ENCODE measurements around the gene DOCK2.
A peak's percentile ranks its signal among the peaks of the same experiment; 100 is the strongest.
"Not testable (repeated sequence)": the region's sequence is repeated elsewhere in the genome, so short reads cannot be mapped to it uniquely, and the experiment has no call there.

The DOCK2 gene

DNA sequence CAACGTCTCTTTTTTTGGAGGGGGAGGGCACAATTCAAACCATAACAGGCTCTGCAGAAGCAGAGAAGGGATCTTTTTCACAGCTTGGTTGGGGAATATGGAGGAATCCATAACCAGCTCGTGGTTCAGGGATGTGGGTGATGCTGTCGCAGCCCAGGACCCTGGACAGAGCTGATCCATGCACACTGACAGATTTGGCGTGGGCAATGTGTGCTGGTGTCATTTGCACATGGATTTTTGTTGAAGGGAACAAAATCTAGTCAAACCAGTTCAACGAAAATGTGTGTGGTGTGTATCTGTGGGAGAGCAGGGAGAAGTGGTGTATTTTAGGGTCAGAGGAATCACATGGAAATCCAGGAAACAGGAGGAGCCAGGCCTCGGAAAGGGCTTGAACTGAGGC, 4.2 kb downstream of the DOCK2 start:
- no peak for DNase-seq

DNA sequence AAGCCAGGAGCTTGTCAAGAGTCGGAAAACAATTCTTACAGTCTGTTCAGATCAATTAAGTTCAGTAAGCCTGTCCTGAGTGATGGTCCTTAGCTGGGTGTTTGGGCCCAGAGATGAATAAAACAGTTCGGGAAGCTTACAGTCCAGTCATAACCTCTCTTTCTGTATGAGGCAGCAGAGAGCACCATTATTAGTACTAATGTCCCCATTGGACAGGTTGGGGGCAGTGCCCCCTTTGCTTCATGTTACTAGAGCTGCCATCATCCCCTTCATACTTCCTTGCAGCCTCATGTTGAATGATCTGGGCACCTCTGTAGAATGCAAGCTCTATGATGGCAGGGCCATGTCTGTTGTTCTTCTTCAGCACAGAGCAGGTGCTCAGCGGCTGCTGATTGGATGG, 9.8 kb downstream of the DOCK2 start:
- no peak for DNase-seq

DNA sequence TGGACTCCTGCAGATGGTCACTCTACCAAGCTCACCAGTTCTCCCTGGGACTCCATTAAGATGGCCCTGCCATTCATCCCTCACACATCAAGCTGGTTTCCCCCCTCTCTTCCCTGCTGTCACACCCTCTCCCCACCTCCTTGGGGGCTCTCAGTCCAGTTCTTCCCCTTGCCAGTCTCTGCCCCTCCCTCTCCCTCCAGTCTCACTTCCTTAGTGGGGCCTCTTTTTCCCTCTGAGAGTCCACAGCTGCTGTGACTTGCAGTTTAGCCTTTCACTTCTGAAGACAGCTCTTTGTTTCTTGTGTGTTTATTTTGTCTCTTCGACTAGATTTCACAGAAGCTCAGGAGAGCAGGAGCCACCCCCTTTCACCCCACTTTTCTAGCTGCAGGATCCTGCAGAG, 10.5 kb downstream of the DOCK2 start:
- no peak for DNase-seq

DNA sequence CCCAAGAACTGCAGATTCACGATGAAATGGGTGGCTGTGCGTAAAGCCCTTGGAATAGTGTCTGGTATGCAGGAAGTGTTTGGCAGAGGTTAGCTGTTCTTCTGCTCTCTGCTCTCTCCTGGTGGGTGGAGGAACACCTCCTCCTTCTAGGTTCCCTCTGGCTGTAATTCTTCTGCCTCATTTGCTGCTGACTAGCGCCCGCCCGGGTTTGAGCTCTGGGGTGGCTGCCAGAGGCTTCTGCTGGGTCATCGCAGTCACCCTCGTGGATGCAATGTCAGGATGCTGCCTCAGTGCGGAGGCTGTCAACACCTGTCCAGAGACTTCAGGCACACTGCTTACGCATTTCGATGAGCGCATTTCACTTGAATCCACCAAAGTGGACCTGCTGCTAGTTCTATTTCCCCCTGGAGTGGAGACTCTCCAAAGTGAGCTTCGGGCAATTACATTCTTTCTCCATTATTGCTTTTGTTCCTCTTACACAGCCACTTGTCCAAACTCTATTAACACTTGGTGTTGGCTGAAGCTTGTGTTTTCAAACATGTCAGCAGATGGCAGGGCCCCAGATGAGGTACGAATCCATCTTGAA, 11.7 kb downstream of the DOCK2 start:
- no peak for DNase-seq

DNA sequence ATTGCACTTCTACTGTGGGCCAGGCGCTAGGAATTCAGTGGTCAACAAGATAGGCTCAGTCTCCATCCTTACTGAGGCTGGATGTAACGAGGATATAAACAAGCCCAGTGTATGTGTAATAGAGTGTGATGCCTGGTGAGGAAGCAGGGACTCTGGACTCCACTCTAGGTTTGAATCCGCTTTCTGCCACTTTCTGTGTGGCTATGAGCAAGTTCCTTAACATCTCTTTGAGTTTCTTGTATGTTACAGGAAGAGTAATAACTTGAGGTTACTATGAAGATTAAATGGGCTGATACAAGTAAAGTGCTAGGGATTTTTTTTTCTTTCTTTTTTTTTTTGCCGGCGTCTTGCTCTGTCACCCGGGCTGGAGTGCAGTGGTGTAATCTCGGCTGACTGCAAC, 12.4 kb downstream of the DOCK2 start:
- DNase-seq, result no peak

DNA sequence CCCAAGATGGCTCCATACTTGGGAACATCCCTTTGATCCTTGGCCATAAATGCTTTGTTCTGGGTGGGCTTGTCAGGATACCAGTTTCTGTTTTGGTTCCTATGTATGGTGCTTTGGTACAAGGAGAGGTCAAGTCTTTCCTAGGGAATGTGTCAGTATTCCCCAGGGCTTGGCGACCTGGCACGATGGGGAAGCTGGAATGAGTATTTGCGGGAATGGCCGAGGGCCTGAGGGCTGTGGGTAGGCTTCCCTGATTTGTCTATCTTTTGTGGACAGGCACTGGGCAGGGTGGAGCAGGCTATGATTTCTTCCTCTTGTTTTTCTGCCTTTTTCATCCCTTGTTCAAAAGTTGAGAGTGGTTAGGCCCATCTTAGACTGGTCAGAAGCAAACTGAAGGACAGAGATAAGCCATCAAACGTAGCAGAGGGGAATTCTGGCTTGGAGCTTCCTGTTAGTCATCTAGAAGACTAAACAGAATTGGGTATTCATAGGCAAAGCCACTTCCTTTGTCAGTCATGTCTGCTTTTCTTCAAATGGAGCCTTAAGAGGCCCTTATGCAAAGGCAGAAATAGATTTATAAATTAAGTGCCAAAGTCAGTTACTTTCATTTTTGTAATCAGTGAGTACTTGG, 13.7 kb downstream of the DOCK2 start:
- DNase-seq, result no peak

DNA sequence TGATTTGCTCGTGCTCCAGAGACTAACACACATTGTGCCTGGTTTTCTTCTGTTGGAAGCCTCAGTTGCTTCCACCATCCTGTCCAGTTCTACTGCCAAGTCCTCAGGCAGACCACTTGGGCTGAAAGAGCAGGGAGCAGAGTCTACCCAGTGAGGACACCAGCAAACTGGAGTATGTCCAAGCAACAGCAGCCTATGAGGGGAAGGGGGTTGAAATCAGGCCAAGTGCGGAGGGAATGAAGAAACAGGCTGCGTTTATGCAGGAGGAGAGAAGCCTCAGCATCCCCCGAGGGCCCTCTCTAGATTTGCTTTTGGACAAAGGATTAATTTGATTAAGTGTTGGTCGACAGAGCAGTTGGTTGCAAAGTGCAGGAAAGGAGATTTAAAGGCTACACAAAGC, 14.5 kb downstream of the DOCK2 start:
- no peak for DNase-seq

DNA sequence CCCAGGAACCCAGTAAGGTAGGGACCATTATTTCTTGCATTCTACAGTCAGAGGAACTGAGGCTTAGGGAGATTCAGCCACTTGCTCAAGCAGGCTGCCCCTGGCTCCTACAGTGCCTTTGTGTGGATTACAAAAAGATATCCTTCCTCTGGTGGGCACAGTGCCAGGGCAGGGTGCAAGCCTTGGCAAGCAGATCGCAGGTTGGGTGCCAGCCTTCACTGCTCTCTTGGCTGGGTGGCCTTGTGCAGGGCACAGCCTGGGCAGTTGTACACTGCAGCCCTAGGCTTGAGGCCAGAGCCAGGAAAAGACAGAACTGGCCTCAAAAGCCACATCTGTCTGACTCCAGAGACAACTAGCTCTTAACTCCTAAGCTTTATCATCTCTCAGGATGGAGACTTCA, 15.0 kb downstream of the DOCK2 start:
- no peak for DNase-seq

DNA sequence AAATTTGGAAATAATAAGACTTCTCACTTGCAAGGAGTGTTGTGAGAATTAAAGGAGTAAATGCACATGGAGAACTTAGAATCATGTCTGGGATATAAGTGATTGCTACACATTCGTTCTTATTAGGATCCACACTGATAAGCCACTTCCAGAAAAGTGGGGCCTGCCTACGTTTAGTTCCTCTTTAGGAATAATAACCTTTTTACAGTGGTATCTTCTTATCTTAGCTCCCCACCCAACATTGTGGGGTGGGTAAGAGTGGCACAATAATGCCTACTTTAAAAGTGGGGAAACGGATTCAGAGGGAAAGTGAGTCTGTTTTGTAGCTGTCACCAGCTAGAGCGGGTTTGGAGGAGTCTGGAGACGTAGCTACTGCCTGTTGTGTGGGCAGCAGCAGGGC, 16.0 kb downstream of the DOCK2 start:
- no peak for DNase-seq

DNA sequence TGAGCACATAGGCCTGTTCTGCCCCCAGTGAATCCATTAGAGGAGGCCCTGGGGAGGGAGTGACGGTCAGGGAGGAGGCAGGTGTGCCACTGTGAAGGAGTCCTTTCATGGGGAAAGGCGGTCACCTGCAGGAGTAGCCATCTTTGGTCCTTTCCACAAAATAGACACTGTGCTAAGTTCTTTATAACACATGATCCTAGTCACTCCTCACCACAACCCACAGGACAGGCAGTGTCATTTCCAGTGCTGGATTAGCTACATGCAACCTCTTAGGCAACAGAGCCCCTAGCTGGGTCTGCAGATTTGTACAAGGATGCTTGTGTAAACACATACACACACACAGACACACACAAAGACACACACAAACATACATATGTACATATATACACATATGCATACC, 18.3 kb downstream of the DOCK2 start:
- DNase-seq, result no peak

DNA sequence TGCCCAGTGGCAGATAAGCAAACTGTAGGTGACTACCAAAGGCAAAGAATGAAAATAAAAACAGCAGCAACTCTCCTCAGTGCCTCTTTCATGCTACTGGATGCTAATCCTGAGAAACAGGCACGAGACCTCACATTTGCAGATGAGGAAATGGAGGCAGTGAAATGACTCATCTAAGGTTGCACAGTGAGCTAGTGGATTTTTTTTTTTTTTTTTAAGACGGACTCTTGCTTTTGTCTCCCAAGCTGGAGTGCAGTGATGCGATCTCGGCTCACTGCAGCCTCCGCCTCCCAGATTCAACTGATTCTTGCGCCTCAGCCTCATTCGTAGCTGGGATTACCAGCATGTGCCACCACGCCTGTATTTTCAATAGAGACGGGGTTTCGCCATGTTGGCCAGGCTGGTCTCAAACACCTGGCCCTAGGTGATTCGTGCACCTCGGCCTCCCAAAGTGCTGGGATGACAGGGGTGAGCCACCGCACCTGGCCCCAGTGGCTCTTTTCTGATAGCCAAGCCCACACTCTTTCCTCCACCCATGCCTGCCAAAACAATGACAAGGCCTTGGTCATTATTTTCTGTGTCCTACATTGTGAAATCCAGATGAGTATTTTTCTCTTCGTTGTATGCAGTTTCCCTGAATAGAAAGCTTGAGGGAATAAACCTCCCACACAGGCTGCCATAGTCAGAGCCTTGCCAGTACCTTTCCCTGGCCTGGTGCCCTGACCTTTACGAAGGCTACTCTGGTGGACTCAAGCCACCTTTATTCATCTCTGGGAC, 19.2 kb downstream of the DOCK2 start:
- peak in 1 of 2 donors; percentile 16 for DNase-seq

DNA sequence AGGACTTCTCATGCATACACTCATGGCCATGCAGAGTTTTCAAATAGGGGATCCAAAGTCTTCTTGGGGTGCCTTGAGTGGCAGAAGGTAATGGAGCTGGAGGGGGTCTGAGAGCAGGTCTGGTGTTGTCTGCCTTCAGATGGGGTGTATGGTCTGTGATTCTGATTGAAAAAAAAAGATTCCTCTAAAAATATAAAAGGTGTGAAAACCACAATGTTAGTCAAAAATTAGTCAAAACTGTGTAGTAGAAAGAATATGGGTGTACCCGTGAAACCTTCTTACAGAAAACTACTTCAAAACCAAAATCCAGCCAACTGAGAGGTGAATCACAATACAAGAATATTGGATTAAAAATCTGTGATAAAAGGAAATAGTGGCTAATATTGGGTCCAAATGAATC, 20.1 kb downstream of the DOCK2 start:
- no peak for DNase-seq

DNA sequence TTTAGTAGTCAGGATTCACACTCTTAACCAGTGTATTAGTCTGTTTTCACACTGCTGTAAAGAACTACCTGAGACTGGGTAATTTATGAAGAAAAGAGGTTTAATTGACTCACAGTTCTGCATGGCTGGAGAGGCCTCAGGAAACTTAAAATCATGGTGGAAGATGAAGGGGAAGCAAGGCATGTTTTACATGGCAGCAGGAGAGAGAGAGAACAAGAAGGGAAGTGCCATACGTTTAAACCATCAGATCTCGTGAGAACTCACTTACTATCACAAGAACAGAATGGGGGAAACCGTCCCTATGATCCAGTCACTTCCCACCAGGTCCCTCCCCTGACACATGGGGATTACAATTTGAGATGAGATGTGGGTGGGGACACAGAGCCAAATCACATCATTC, 25.4 kb downstream of the DOCK2 start:
- DNase-seq, result not testable (repeated sequence)

DNA sequence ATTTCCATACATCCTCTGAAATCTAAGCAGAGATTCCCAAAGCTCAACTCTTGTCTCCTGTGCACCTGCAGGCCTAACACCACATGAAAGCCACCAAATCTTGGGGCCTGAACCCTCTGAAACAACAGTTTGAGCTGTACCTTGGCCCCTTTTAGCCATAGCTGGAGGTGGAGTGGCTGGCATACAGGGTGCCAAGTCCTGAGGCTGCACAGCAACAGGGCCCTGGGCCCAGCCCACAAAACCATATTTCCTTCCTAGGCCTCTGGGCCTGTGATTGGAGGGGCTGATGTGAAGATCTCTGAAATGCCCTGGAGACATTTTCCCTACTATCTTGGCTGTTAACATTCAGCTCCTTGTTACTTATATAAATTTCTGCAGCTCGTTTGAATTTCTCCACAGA, 26.5 kb downstream of the DOCK2 start:
- no peak for DNase-seq

DNA sequence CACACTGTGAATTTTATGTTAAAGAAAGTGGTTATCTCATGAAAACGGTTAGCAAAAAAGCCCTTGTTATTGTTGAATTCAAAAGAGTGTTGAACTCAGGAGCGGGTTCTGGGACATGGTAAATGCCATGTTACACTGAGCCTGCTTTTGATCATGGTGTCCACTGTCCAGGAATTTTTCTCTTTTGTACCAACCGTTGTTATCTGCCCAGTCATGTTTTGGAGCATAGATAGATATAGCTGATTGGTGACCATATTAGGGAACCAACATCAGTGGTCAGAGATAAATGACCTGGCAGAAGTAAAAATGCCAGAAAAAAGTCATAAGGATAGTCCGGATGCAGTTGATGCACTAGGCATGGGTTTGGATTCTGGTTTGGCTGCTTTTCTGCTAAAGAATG, 29.3 kb downstream of the DOCK2 start:
- DNase-seq, result no peak

DNA sequence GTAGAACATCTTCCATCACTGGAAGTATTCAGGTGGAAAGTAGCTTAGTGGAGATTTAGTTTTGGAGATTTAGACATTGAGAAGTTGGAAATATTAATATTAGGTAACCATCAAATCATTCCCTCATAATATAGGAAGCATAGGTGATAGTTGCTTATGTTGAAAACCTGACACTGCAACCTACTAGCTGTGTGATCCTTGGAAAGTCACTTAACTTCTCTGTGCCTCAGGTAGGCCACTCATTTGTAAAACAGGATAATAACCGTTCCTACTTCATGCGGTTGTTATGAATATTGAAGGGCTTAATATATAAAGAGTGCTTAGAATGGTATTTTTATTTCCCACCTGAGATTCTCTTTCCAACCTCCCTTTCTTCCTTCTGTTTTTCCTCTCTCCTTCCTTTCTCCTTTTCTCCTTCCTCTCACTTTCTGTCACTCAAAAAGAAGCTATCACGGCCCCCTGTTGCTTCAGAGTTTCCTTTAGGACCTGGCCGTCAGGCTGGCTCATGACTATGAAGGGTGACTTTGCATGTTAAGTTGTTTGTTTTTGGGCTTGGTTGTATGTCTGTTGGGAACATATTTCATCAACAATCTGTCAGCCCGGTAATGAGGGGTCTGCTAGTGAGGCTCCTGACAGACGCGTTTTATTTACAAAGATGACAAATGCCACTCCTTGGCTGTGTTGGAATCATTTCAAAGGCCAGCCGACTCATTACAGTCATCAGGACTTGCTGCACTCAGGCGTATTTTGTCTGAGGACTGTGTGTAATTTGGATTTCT, 31.0 kb downstream of the DOCK2 start:
- no peak for DNase-seq

DNA sequence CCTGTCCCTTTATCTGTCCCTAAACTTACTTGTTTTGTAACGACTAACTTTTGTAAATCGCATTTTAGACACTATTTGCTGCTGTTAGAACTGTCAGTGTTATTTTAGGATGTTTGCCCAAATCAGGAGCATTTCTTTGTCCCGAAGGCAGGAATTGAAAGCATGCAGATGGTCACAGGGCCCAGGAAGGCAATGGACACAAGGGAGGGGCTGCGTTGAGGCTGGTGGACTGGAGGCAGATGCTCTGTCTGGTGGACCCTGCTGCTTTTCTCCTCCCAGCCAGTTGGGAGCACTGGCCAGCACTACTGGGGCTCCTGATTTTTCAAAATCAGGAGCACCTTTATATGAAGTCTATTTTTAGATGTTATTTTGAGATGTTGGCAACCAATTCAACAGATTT, 31.7 kb downstream of the DOCK2 start:
- no peak for DNase-seq

DNA sequence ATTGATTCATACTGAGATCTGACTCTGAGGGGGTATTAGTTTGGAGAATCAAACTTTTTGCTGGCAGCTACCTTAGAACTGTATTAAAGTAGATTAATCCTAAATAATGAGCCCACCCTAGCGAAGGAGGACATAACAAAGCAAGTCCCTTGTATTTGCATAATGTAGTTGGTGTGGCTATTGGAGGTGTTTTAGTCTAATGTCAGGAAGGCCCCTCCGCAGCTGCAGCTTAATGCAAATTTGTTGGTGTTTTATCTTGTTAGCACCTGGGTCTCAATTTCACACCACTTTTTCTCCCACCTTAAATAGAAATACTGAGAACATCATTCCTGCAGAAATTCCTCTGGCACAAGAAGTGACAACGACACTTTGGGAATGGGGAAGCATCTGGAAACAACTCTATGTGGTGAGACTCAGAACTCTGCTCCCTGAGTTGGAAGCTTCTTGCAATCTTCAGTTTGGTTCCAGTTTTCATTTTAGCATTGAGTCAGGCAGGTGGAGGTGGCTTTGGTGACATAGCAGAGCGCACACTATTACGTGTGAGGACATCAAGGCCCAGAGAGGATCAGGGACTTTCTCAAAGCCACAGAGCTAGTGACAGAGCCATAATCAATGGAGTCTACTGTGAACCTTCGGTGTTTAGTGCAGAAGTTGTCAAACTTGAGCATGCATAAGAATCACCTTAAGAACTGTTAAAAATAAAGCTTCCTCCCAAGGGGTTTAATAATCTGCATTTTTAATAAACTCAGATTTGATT, 33.9 kb downstream of the DOCK2 start:
- no peak for DNase-seq

DNA sequence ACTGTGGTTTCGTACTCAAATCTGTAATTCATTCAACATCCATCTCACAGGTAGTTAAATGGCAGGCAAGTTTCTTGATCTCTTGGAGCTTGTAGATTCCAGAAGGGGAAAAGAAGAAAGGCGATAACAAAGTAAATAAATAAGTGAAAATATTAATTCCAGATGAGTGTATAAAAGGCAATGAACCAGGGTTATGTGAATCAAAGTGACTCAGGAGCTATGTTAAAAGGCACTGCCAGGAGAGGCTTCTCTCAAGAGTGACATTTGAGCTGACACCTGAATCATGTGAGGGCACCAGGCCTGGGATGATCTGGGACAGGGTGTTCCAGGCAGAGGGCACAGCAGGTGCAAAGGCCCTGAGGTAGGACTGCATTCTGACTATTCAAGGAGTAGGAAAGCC, 45.0 kb downstream of the DOCK2 start:
- no peak for DNase-seq

DNA sequence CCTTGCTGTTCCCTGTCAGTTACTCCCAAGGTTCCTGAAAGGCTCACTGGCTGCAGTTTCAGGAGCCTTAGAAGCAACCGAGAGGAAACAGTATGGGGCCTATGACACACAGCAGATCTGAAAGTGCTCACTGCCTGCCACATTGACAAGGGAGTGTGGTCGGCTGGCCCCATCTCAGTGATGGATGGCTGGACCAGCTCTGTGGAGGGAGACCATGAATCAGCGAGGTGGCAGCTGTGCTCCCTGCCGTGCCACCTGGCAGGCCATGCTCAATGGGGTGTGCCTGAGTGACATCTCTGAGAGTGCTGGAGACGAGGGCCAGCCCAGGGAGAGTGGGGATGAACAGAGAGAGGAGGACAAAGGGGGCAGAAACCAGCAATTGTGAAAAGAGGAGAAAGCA, 49.1 kb downstream of the DOCK2 start:
- DNase-seq, result no peak

DNA sequence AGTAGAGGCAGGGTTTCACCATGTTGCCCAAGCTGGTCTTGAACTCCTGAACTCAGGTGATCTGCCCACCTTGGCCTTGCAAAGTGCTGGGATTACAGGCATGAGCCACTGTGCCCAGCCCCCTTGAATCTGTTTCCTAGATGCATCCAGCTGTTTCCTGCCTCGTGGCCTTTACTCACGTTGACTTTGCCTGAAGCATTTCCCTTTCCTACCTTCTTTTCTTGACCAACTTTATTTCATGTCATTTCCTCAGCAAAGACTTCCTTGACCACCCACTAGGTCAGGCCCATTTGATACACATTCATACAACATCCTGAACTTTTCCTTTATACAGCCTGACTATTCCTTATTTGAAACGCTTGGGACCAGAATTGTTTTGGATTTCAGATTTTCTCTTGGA, 51.0 kb downstream of the DOCK2 start:
- no peak for DNase-seq

DNA sequence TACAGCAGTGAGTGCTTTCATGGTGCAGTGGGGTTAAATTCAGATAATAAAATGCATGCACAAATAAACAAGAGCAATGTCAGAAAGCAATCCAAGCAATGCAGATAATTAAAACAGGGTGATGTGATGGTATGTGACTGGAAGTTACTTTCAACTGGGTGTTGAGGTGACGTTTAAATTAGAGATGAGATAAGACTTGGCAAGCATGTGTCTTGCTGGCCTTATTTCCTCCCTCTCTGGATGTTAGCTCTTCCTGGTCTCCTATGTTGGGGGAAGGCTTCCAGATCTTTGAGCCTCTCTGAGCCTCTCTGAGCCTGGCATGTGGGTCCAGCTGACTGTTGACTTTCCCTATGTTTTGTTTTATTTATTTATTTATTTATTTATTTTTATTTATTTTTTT, 54.4 kb downstream of the DOCK2 start:
- no peak for DNase-seq

DNA sequence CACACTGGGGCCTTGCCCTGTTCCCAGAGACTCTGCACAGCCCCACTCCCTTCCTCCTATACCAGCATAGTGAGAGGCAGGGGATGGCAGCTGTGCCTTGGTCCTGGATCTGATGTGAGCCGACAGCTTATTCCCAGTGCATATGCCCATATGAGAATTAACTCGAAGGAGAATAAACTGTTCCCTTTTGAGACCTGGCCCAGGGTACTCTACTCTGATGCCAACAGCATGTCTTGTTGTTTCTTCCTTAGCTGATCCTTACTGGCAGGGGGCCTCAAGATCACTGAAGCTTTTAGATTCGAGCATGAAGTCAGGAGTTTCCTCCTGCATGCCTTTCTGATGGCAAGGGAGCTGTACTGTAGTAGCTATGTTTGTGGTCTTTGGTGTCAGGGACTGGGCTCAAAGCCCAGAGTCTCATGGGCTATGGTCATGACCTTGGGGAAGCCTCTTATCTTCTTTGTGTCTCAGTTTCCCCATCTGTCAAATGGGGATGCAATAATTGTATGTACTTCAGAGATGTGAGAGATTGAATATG, 57.1 kb downstream of the DOCK2 start:
- DNase-seq, result no peak
